Transverse colon (tissue), 4 donors: Measurements from ENCODE around the gene PTER. TPM values are rescaled to one million over a fixed set of nuclear protein-coding genes. Genes with fewer than 3 reads are reported as not detected.

Experiments
- DNase-seq: peaks from one replicate; pipeline ENCODE4 v3.0.0-alpha.2; 2019
- H3K27ac ChIP-seq, 4 donors: fragments of 200-600 bp; sonication (generic); 2 replicates each; pipeline ENCODE4 v1.5.1; 2016 to 2018; ENCODE audit warnings: inconsistent platforms in 4 of 4
- H3K27me3 ChIP-seq: fragments of 200-600 bp; sonication (generic); 2 replicates; pipeline ENCODE4 v1.5.1; 2017; ENCODE audit warnings: inconsistent platforms
- H3K36me3 ChIP-seq, 4 donors: fragments of 200-600 bp; sonication (generic); 2 replicates each; pipeline ENCODE4 v1.5.1; 2017 to 2019; ENCODE audit warnings: inconsistent platforms in 4 of 4
- H3K4me1 ChIP-seq, 4 donors: fragments of 200-600 bp; sonication (generic); 2 replicates each; pipeline ENCODE4 v1.5.1; 2017 to 2020; ENCODE audit warnings: inconsistent platforms in 4 of 4
- H3K4me3 ChIP-seq, 4 donors: fragments of 200-600 bp; sonication (generic); 1 replicate in 1 of 4; 2 replicates in 3 of 4; pipeline versions ENCODE4 v1.5.1 to v1.6.1; 2017 to 2019; ENCODE audit warnings: inconsistent platforms in 4 of 4
- H3K9me3 ChIP-seq, 2 donors: fragments of 200-600 bp; sonication (generic); 2 replicates each; pipeline ENCODE4 v1.5.1; 2017 to 2019; ENCODE audit warnings: inconsistent platforms in 2 of 2
- EP300 ChIP-seq: sonication (generic); formaldehyde crosslinking; IDR thresholded peaks from one replicate; pipeline ENCODE4 v1.6.1; 2017; ENCODE audit warnings: antibody characterized with exemption, low read depth
- POLR2A ChIP-seq: fragments of 450-650 bp; IDR thresholded peaks from one replicate; pipeline ENCODE4 v1.6.1; 2016; ENCODE audit warnings: antibody characterized with exemption, mild to moderate bottlenecking, moderate library complexity
- POLR2AphosphoS5 ChIP-seq, 3 donors: sonication (generic); formaldehyde crosslinking; IDR thresholded peaks; one replicate each; pipeline ENCODE4 v1.6.1; 2016; ENCODE audit warnings: antibody characterized with exemption in 3 of 3
- WGBS, 2 donors: methylation state at CpG; one replicate each; pipeline ENCODE4 v1.1.5; 2018; ENCODE audit warnings: low coverage in 1 of 2; 5-methylcytosine and 5-hydroxymethylcytosine counted together
- in situ Hi-C, 4 donors: fragments of 200-750 bp; cut with MboI; loops; one replicate each; pipeline versions ENCODE4 v1.15.0 to v1.15.1; 2017; ENCODE audit warnings: low sequenced_read_pairs in 3 of 4, low pct_ligation_motif_present in 1 of 4, low pct_unique_long_range_greater_than_20kb in 1 of 4
- intact Hi-C: fragments of 100-400 bp; cut with DNase I; formaldehyde crosslinking; loops from one replicate; pipeline ENCODE4 v1.15.1; 2023; ENCODE audit warnings: low total_unique reads
- total RNA-seq, 4 donors: library from RNA; depleted of rRNA; stranded (reverse); fragments of >200 nt; gene quantifications; one replicate each; pipeline ENCODE4 v1.1.0, GENCODE V29; 2016
- TF ChIP-seq, protein P1 (sequence below), 5 experiments: fragments of 200-600 bp in 3 of 5; fragments of 450-650 bp in 2 of 5; sonication (generic) in 3 of 5; IDR thresholded peaks; 1 replicate in 2 of 5; 2 replicates in 3 of 5; pipeline ENCODE4 v1.5.1; 2016 to 2017; ENCODE audit warnings: antibody characterized with exemption in 5 of 5, inconsistent platforms in 3 of 5, mild to moderate bottlenecking in 2 of 5, moderate library complexity in 1 of 5

Gene PTER
- total RNA-seq, 4 donors from 2014 or later, result 14.3 to 23.2 (median 19.1) TPM

DNA sequence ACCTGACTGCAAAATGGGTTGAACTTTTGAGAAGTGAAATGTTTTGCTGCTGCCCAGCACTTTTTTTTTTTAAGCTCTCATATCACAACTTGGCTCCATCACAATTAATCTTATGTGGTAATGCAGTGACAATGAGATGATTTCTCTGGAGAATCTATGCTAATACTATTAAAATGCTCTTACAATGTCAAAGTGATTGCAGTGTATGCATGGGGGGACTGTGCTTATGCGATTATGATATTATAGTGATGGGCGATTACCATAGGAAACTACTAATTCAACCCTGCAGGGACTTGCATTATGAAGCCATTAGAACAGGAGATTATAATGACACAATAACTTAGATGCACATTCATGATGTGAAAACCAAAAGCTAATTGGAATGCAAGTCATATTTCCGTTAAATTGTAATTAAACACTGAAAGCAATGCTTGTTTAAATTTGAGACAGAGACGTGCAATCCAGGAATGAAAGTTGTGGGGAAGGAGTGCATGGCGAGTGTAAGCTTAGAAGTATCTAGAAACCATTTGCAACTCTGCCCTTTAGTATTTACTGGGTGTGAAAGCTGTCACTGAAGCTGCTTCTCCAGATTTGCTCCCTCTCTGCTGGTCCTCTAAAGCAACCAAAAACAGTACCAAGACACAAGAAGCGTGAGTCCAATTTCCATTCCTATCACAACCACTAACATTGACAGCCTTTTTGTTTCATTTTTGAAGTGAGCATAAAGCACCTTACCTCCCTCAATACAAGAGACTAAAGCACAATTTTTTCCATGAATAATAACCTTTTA, 21.6 kb downstream of the PTER start:
- no peak for DNase-seq
- in situ Hi-C loops (no loop called here), intact Hi-C loops (no loop called here)
- Histone ChIP-seq H3K27me3 (no peaks in the 10 kb centered on the region), H3K4me1 (no peaks in the 10 kb centered on the region), H3K27ac (no peak overlapping the region), H3K9me3 (no peaks in the 10 kb centered on the region), H3K4me3 (no peak overlapping the region), H3K36me3 (no peaks in the 10 kb centered on the region)
- TF ChIP-seq, protein P1, sequence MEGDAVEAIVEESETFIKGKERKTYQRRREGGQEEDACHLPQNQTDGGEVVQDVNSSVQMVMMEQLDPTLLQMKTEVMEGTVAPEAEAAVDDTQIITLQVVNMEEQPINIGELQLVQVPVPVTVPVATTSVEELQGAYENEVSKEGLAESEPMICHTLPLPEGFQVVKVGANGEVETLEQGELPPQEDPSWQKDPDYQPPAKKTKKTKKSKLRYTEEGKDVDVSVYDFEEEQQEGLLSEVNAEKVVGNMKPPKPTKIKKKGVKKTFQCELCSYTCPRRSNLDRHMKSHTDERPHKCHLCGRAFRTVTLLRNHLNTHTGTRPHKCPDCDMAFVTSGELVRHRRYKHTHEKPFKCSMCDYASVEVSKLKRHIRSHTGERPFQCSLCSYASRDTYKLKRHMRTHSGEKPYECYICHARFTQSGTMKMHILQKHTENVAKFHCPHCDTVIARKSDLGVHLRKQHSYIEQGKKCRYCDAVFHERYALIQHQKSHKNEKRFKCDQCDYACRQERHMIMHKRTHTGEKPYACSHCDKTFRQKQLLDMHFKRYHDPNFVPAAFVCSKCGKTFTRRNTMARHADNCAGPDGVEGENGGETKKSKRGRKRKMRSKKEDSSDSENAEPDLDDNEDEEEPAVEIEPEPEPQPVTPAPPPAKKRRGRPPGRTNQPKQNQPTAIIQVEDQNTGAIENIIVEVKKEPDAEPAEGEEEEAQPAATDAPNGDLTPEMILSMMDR (IDR thresholded peaks at IDR 0.05), result no peak
- TF ChIP-seq EP300 (no peak), POLR2AphosphoS5 (IDR thresholded peaks at IDR 0.05) (no peak), POLR2A (no peak)
- 76 to 86% methylated on average over 6 of the region's 6 CpGs for WGBS, 2 donors

DNA sequence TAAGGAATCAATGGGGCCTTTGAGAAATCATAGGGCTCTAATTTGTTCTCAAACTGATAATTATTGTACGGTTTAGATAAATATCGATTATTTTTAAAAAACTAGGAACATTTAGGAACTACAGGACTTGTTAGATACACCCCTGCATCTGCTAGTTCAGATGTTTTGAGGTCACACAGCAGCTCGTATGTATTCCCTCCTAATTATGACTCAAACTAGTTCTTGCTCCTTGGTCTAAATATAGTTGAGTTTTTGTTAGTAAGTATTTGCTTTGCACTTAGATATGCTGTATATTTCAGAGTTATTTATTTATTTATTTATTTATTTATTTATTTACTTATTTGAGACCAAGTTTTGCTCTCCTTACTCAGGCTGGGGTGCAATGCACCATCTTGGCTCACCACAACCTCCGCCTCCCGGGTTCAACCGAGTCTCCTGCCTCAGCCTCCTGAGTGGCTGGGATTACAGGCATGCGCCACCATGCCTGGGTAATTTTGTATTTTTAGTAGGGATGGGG, 22.7 kb downstream of the PTER start:
- 94% methylated on average over 7 of the region's 7 CpGs for WGBS, 2 donors
- no peaks in the 10 kb centered on the region for H3K36me3 ChIP-seq
- H3K27ac ChIP-seq, result no peak overlapping the region
- DNase-seq, result no peak
- H3K4me3 ChIP-seq, result no peak overlapping the region
- in situ Hi-C loops (no loop called here), intact Hi-C loops (no loop called here)
- TF ChIP-seq EP300, result no peak
- TF ChIP-seq, protein P1 (IDR thresholded peaks at IDR 0.05), result no peak
- TF ChIP-seq POLR2AphosphoS5 (IDR thresholded peaks at IDR 0.05), result no peak
- TF ChIP-seq POLR2A, result no peak
- H3K27me3 ChIP-seq, result no peaks in the 10 kb centered on the region
- H3K9me3 ChIP-seq, result no peaks in the 10 kb centered on the region
- H3K4me1 ChIP-seq, result no peaks in the 10 kb centered on the region

DNA sequence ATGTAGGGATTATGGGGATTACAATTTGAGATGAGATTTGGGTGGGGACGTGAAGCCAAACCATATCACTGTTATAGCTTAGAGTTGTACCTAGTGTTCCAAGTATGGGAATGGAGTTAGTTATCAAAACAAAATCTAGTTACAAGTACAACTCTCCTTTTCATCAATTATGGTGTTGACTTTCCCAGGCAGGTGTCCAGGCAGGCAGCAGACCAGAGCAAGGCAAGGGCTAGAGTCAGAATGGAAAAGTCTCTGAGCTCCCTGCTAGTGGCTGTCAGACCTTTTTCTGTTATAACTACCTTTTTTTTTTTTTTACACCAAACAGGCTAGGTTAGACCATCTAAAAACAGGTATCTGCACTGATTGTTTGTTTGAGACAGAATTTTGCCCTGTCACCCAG, 29.2 kb downstream of the PTER start:
- no peak for DNase-seq
- no peak overlapping the region for H3K27ac ChIP-seq
- no peaks in the 10 kb centered on the region for H3K9me3 ChIP-seq
- intact Hi-C loops (no loop called here), in situ Hi-C loops (no loop called here)
- no peak overlapping the region for H3K4me3 ChIP-seq
- H3K36me3 ChIP-seq, result no peaks in the 10 kb centered on the region
- no peaks in the 10 kb centered on the region for H3K4me1 ChIP-seq
- no peaks in the 10 kb centered on the region for H3K27me3 ChIP-seq
- 91 to 100% methylated on average over 1 of the region's 1 CpG for WGBS, 2 donors
- TF ChIP-seq, protein P1 (IDR thresholded peaks at IDR 0.05), result no peak
- TF ChIP-seq EP300 (no peak), POLR2A (no peak), POLR2AphosphoS5 (IDR thresholded peaks at IDR 0.05) (no peak)

DNA sequence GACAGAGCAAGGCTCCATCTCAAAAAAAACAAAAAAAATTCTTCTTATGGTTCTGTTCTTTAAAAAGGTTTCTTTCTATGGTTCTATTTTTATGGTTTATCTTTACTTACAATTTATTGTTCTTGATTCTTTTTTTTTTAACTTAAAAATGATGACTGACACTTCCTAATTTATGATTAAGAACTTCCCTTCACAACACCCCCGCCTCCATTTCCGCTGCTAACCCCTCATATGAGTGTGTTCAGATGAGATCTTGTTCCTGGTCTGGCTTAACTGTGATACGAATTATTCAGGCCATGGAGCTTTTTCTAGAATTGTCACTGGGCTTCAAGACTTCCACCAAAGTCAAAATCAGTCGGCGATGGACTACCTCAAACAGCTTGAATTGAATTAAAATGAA, 33.9 kb downstream of the PTER start:
- WGBS, 2 donors, result 86 to 100% methylated on average over 2 to 5 of the region's 5 CpGs
- in situ Hi-C loops (no loop called here), intact Hi-C loops (no loop called here)
- Histone ChIP-seq H3K27ac (no peak overlapping the region), H3K36me3 (no peaks in the 10 kb centered on the region), H3K4me1 (no peaks in the 10 kb centered on the region), H3K27me3 (no peaks in the 10 kb centered on the region), H3K9me3 (no peaks in the 10 kb centered on the region), H3K4me3 (no peak overlapping the region)
- DNase-seq, result no peak
- TF ChIP-seq EP300, result no peak
- no peak for TF ChIP-seq POLR2AphosphoS5 (IDR thresholded peaks at IDR 0.05)
- TF ChIP-seq POLR2A, result no peak
- TF ChIP-seq, protein P1 (IDR thresholded peaks at IDR 0.05), result no peak
